Measurements from ENCODE around the gene ARFGEF2. TPM values are rescaled to one million over a fixed set of nuclear protein-coding genes. Genes with fewer than 3 reads are reported as not detected.

The ARFGEF2 gene
- total and polyA plus RNA-seq, 10 of the 15 experiments (the other 5 are each of a cell fraction or from before 2014, with no cell fraction given): 5.2 to 24.1 (median 17.7) TPM

- peak; percentile 13; the same call in 1 of the 2 replicates for TF ChIP-seq ZBTB33 (IDR thresholded peaks at IDR 0.05)
- TF ChIP-seq HDAC2 (IDR thresholded peaks at IDR 0.05): no peak
- TF ChIP-seq BHLHE40 (IDR thresholded peaks at IDR 0.05; ENCODE audit: borderline replicate concordance in 1 of 2, low read depth in 2 of 2, low read length in 1 of 2): peak; percentile 93 to 99
- no peak for TF ChIP-seq MEF2A (IDR thresholded peaks at IDR 0.05; ENCODE audit: insufficient read depth, low read depth, low read length)
- no peak for TF ChIP-seq GABPA (IDR thresholded peaks at IDR 0.05; ENCODE audit: low read depth)
- no peak for TF ChIP-seq RUNX3 (IDR thresholded peaks at IDR 0.05; ENCODE audit: low read length)
- peak; percentile 87 for TF ChIP-seq BACH1 (IDR thresholded peaks at IDR 0.05; ENCODE audit: borderline replicate concordance)
- no peak for TF ChIP-seq JUNB (IDR thresholded peaks at IDR 0.05)
- TF ChIP-seq MYC (IDR thresholded peaks at IDR 0.05; ENCODE audit: insufficient read depth, insufficient read length, insufficient replicate concordance, low read length, severe bottlenecking): no peak
- no peak for TF ChIP-seq BRCA1 (IDR thresholded peaks at IDR 0.05; ENCODE audit: low read depth, low read length)
- no peak for TF ChIP-seq PBX3 (IDR thresholded peaks at IDR 0.05; ENCODE audit: insufficient replicate concordance, low read depth, low read length)
- TF ChIP-seq EP300 (IDR thresholded peaks at IDR 0.05; ENCODE audit: borderline replicate concordance in 1 of 2, control insufficient read depth in 1 of 2, low read depth in 2 of 2, low read length in 2 of 2): peak; percentile 42 to 60; a peak in 3 of 4 replicates
- 0 out of 2 replicates have a peak, but pooled peaks have one; percentile 31 for TF ChIP-seq ZNF207 (IDR thresholded peaks at IDR 0.05; ENCODE audit: borderline replicate concordance)
- peak; percentile 71 for TF ChIP-seq E4F1 (IDR thresholded peaks at IDR 0.05; ENCODE audit: borderline replicate concordance, partially characterized antibody)
- TF ChIP-seq SIN3A (IDR thresholded peaks at IDR 0.05; ENCODE audit: low read depth, low read length): peak; percentile 91
- TF ChIP-seq MAX (IDR thresholded peaks at IDR 0.05; ENCODE audit: low read depth, low read length): peak; percentile 97
- TF ChIP-seq ZBED1 (IDR thresholded peaks at IDR 0.05; ENCODE audit: borderline replicate concordance): no peak
- TF ChIP-seq IKZF2 (IDR thresholded peaks at IDR 0.05): peak; percentile 77 to 88
- peak; percentile 100 for TF ChIP-seq HDGF (IDR thresholded peaks at IDR 0.05)
- TF ChIP-seq DPF2 (IDR thresholded peaks at IDR 0.05): peak; percentile 84; the same call in 1 of the 2 replicates
- TF ChIP-seq NFXL1 (IDR thresholded peaks at IDR 0.05; ENCODE audit: borderline replicate concordance): no peak
- TF ChIP-seq MEF2B (IDR thresholded peaks at IDR 0.05; ENCODE audit: partially characterized antibody, poor library complexity, severe bottlenecking): peak; percentile 60
- no peak for TF ChIP-seq ZSCAN29 (IDR thresholded peaks at IDR 0.05)
- TF ChIP-seq RELA (IDR thresholded peaks at IDR 0.05; ENCODE audit: borderline replicate concordance, partially characterized antibody): peak; percentile 87
- TF ChIP-seq ZZZ3 (IDR thresholded peaks at IDR 0.05; ENCODE audit: control insufficient read depth, insufficient read length, low read depth): no peak
These were observed at the start of gene ARFGEF2 (continued) for GRCh38 chr20:48921168-48921882.
